GM19455 (cell line): ENCODE measurements around the gene SS18L1.

ENCODE experiments used
- ATAC-seq: cut with Tn5 transposase; IDR thresholded peaks from one replicate; pipeline ENCODE4 v1.9.1; 2021; ENCODE audit not compliant: unreplicated experiment

SS18L1 gene

DNA sequence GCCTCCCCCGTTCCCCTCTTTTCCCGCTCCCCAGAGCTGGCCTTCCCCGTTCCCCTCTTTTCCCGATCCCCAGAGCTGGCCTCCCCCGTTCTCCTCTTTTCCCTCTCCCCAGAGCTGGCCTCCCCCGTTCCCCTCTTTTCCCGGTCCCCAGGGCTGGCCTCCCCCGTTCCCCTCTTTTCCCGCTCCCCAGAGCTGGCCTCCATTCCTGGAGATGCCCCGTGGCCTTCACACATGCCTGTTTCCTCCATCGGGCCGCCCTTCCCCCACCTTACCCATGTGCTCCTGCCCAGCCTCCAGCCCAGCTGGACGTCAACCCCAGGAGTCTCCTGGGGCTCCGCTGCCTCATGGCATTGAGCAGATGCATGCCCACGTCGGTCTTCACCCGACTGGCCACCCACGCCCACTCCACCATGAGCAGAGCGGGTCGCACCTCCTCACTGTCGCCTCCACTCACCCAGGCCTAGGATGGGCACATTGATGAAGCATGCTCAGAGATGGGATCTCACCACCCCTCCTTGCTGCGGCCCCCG is 8.3 kb downstream of the SS18L1 start:
- no peak for ATAC-seq

- no peak for ATAC-seq
These were observed 12.1 kb downstream of the SS18L1 start for GRCh38 chr20:62155428-62156253.

DNA sequence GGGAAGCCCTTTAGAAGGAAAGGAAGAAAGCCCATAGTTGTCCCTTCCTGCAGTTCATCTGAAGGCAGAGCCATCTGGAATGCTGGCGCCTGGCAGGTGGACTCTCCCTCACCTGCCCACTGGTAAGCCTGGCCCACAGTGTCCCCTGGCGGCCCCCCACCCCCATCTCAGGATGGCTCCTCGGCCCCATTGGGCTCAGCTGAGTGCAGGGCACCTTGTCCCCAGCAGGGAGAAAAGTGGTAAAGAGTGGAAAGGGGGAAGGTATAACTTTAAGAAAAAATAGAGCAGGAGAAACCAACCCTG is 12.6 kb downstream of the SS18L1 start:
- no peak for ATAC-seq

DNA sequence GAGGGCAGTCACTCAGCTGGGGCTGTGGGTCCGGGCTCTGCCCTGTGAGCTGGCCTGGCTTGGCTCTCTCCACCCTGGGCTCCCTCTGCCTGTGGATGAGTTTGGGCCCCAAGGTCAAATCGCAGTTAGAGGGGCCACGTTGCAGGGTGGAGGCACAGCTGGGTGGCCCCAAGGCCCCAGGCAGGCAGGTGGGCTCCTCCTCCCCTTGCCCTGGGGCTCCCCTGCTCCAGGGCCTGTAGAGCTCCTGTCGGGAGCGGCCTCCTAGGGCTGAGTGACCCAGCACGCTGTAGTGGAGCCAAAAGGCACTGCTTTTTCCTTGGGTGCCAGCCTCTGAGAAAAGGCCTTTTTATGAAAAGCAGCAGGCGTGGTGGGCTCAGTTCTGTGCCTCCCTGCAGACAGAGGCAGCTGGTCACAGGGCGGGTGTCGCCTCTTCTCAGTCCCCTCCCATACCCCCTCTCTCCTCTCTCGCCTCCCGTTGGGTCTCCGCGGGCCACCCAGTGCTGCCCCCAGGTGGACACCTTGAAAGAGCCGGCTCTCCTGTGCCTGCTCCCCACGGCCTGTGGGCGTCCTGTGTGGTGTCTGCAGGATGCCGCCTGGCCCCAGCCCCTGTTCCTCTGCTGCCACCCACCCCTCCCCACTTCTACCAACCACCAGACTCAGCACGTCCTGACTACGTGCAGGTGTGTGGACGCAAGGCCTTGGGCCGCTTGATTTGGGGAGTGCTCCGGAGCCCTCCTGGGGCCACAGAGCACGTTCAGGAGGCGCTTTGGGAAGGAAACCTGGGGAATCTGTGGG is 13.2 kb downstream of the SS18L1 start:
- no peak for ATAC-seq

DNA sequence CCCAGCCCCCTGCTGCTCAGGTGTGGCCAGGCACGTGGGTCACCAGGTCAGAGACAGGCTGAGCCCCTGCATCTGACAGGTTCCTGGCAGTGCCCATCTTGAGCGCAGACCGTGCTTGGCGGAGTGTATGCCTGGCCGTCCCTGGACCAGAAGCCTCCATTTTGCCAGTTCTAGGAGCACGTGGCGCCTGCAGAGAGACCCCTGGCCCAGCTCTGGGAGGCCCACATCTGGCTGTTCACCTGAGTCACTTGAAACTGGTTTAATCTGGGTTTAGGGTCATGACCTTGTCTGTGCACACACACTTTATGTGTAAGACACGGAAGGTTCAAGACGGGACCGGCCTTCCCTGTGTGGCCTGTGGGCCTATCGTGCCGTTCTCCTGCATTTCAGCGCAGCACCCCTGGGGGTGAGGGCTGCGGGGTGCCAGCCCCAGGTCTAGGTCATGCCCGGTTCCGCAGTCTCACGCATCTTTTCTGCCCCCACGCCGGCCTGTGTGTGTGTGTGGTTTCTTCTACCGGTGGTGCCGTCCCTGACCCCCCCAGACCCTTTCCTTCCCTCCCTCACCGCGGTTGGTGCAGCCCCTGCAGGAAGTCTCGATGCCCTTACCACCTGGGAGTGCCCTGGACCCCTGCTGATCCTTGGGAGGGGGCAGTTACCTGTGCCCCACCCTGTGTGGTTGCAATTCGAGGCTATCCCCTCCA is 14.0 kb downstream of the SS18L1 start:
- ATAC-seq = no peak

DNA sequence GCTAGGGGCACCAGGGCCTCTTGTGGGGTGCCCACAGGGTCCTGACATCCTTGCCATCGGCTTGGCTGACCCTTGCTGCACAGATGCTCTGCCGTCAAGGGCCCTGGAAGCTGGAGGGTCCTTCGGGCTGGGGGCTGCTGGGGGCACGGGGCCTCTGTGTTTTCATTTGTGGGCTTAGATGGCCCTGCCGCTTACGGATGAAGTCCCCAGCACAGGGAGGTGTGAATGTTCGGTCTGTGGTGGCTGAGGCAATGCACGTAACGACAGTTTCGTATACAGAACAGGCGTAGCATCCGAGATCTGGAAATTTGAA is 14.5 kb downstream of the SS18L1 start:
- ATAC-seq = no peak

GRCh38 chr20:62158541-62158940 is 15.0 kb downstream of the SS18L1 start:
- ATAC-seq = no peak

DNA sequence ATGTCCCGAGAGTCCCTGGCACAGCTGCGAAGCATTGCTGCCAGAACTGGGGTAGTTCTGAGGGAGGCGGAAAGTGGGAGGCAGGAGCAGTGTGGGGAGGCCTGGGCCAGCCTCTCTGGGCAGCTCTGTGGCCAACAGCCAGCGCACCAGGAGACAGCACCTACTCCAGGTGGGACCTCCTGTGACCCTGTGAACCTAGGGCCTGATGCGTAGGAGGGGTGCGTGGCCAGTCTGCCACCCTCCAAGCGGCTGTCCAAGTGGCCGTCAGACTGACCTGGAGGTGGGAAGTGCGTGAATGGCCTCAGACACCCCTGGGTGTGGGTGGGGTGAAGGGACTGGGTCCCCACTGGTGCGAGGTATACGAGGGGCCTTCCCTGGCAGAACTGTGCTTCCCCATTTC is 15.5 kb downstream of the SS18L1 start:
- ATAC-seq = no peak

DNA sequence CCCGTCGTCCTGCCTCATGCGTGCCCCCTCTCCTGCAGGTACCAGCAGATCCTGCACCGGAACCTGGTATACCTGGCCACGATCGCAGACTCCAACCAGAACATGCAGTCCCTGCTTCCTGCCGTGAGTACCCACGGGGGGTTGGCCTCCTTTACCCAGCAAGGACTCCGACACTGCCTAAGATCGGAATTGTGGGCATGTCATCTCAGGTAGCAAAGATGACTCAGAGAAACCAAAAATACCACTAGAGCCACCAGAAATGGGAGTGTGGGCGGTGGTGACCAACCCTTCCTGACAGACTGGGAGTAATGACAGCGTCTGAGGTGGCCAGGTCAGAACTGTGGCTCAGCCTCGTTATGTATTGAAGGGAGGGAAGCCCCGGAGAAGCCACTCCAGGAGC is 16.3 kb downstream of the SS18L1 start:
- no peak for ATAC-seq

DNA sequence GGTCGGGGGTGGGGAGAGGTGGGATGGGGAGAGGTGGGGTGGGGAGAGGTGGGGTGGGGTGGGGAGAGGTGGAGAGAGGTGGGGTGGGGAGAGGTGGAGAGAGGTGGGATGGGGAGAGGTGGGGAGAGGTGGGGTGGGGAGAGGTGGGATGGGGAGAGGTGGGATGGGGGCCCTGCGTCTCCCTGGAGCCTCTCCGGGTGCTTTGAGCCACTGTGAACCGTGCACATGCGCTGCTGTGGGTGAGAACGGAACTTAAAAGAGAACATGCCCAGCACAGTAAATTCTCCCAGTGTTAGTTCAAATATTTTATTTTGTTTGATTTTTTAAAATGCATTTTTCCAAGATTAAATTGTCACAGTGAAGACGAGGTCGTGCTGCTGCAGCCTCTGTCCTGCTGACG is 16.7 kb downstream of the SS18L1 start:
- no peak for ATAC-seq

DNA sequence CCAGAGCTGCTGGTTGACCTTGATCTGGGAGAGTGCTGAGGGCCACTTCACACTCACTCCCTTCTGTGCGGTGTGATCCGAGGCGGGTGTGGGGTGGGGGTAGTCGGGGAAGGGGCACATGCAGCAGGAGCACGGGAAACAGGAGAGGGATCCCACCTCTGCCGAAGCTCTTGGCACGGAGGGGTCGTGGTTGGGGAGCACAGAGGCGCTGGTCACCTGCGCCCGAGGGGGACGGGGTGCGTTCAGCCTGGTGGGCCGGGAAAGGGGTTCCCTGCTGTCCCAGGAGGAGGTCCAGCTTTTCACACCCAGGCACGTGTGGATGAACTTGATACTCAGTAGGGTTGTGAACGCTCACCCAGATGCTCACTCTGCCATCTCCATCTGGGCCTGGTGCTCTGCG is 17.3 kb downstream of the SS18L1 start:
- ATAC-seq = no peak

GRCh38 chr20:62161347-62161746 is 17.8 kb downstream of the SS18L1 start:
- ATAC-seq = no peak

- ATAC-seq = no peak
These were observed 19.4 kb downstream of the SS18L1 start for GRCh38 chr20:62162765-62163484.

DNA sequence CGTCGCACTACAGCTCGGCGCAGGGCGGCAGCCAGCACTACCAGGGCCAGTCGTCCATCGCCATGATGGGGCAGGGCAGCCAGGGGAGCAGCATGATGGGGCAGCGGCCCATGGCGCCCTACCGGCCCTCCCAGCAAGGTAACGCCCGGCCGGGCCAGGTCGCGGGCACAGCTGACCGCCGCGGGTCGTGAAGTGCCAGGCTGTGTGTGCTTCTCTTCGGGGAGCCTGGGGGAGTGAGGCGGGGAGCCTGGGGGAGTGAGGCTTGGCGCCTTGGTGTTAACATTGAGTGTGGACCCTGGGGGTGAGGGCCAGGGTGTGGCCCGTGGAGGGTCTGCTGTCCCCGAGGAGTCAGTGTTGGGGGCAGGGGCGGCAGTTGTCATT is 19.9 kb downstream of the SS18L1 start:
- no peak for ATAC-seq

DNA sequence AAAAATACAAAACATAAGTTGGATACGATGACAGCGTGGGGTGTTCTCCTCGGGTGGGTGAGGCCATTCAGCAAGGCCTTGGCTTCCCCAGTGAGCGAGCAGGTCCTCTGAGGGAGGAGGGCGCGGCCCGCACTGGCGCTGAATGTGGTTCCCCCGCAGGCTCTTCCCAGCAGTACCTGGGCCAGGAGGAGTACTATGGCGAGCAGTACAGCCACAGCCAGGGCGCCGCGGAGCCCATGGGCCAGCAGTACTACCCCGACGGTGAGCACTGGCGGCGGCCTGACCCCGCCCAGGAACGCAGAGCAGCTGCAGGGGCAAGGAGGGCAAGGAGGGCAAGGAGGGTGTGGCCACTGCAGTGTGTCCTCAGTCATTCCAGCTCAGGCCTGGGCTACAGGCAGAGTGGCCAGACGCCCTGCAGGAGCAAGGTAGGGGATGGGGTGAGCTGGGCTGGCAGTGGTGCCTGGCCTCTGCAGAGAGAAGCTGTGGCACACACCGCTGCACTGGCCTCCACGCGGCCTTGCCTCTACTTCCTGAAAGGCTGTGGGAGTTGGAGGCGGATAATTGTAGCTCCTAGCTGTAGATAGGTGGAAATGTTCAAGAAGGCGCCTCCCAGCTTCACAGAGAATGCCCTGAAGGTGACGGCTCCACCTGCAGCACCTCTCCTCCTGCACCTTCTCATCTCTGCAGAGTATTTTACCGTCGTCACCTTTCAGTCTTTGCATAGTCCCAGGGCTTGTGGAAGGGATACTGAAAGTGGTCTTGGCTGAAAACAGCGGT is 20.6 kb downstream of the SS18L1 start:
- ATAC-seq = no peak

- ATAC-seq = no peak
These were observed 21.6 kb downstream of the SS18L1 start for GRCh38 chr20:62164879-62165761.

GRCh38 chr20:62165762-62166399 is 22.3 kb downstream of the SS18L1 start:
- no peak for ATAC-seq

GRCh38 chr20:62167474-62167873 is 23.9 kb downstream of the SS18L1 start:
- ATAC-seq = no peak

DNA sequence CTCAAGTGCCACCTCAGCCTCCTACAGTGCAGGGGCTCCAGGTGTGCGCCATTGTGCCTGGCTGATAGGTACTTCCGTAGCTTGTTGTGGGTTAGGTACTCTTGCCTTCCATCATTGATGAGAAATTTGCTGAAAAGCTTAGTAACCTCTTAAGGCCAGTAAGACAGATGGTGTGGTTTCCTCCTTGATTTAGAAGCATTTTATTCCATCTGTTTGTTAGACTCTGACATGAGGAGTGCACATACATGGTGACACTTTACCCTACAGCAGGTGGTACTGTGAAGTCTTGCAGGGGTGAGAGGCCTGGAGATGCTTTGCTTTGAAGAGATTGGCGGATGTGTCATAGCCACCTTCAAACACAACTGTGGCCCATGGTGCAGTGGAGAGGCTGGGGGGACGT is 24.5 kb downstream of the SS18L1 start:
- no peak for ATAC-seq
